SK-N-MC (cell line): Measurements from ENCODE around the gene PHRF1.

ENCODE experiments used
- EZH2 ChIP-seq: fragments of 200-600 bp; sonication (generic); IDR thresholded peaks from one replicate; pipeline ENCODE4 v1.6.1; 2017; ENCODE audit warnings: antibody characterized with exemption
- FOXP2 ChIP-seq: optimal IDR thresholded peaks from 2 replicates; pipeline ENCODE3; 2011; ENCODE audit warnings: mild to moderate bottlenecking, moderate library complexity; ENCODE audit not compliant: insufficient read depth; ENCODE audit errors: extremely low read length, control extremely low read depth
- POLR2AphosphoS5 ChIP-seq: IDR thresholded peaks from 2 replicates; pipeline ENCODE4 v1.6.1; 2012; ENCODE audit warnings: mild to moderate bottlenecking, low read depth, low read length, borderline replicate concordance

DNA sequence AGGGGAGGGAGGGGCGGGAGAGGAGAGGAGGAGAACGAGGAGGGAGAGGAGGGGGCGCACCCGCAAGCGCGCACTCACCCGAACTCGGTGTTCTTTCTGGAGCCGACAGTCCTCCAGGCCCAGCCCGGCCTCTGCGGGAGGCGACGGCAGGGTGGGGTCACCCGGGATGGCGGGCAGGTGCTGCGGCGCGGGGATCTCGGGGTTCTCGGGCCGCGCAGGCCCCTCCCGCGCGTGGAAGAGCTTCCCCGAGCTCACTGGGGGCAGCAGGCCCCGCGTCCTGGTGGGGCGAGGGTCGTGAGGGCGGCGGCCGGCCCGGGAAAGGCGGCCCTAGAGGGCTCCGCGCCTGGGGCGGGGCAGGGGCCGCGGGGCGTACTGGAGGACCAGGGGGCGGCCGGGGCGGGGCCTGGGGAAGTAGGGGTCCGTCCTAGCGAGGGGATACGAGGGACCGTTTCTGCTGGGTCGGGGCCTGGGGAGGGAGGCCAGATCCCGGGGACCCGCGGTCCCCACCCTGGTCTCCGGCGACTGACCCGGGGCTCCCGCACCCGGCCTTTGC is 21.0 kb upstream of the PHRF1 start:
- TF ChIP-seq EZH2: no peak
- no peak for TF ChIP-seq POLR2AphosphoS5
- TF ChIP-seq FOXP2: no peak
